A549 (cell line): ENCODE results near the gene VCL. TPM values are rescaled to one million over a fixed set of nuclear protein-coding genes. Genes with fewer than 3 reads are reported as not detected.
"Not testable (repeated sequence)": the region's sequence is repeated elsewhere in the genome, so short reads cannot be mapped to it uniquely, and the experiment has no call there.

Experiments
- ATAC-seq, 2 experiments: fragments of 200-7000 bp in 1 of 2; fragments of >200 bp in 1 of 2; cut with Nextera tagmentation in 1 of 2; cut with Tn5 transposase in 1 of 2; 3 replicates each; pipeline versions ENCODE4 v1.8.0 to v1.9.1; 2018 to 2020; ENCODE audit warnings: mild to moderate bottlenecking in 1 of 2, moderate library complexity in 1 of 2
- CTCF ChIA-PET: fragments of 300-600 bp; sonication (Branson Sonifier 250); formaldehyde crosslinking; extraction: SDS; loops from one replicate; lab custom pipeline; 2021; ENCODE audit warnings: antibody characterized with exemption, inconsistent platforms; lab: Yijun Ruan, JAX
- POLR2A ChIA-PET: fragments of 350-600 bp; formaldehyde crosslinking; extraction: SDS; loops from one replicate; lab custom pipeline; 2021; ENCODE audit warnings: antibody characterized with exemption, inconsistent platforms; lab: Yijun Ruan, JAX
- DNase-seq, 2 experiments: peaks; one replicate each; pipeline versions ENCODE4 v3.0.0 to v3.0.0-alpha.2; 2011 to 2016; ENCODE audit warnings: low read depth in 1 of 2, low spot score in 1 of 2
- FAIRE-seq: peaks from 2 replicates; lab custom pipeline; 2011; peaks lifted over from hg19 to GRCh38; lab: Jason Lieb, UNC
- H3K27ac ChIP-seq, 2 experiments: fragments of >200 bp; sonication (Bioruptor Twin); formaldehyde crosslinking; 3 replicates each; pipeline ENCODE4 v1.5.1; 2016 to 2017
- H3K4me1 ChIP-seq: fragments of >200 bp; sonication (Bioruptor Twin); formaldehyde crosslinking; 3 replicates; pipeline ENCODE4 v1.6.1; 2016
- H3K4me2 ChIP-seq: fragments of >200 bp; sonication (Bioruptor Twin); formaldehyde crosslinking; 3 replicates; pipeline ENCODE4 v1.6.1; 2016
- H3K4me3 ChIP-seq: fragments of >200 bp; sonication (Bioruptor Twin); formaldehyde crosslinking; 3 replicates; pipeline ENCODE4 v1.5.1; 2016
- H3K9me3 ChIP-seq: fragments of >200 bp; sonication (Bioruptor Twin); formaldehyde crosslinking; 3 replicates; pipeline ENCODE4 v1.6.1; 2016
- ATOH8 ChIP-seq: fragments of 250-450 bp; sonication (Bioruptor Pico); IDR thresholded peaks from 2 replicates; pipeline ENCODE4 v1.5.0; 2020; ENCODE audit warnings: low read depth, mild to moderate bottlenecking, moderate library complexity
- BCL3 ChIP-seq: fragments of >200 bp; sonication (Bioruptor Twin); formaldehyde crosslinking; IDR thresholded peaks from 3 replicates; pipeline ENCODE4 v1.6.1; 2016
- EHF ChIP-seq: fragments of 250-450 bp; sonication (Bioruptor Pico); IDR thresholded peaks from 2 replicates; pipeline ENCODE4 v1.5.0; 2020; ENCODE audit warnings: mild to moderate bottlenecking
- EP300 ChIP-seq, 2 experiments: fragments of >200 bp; sonication (Bioruptor Twin); formaldehyde crosslinking; IDR thresholded peaks; 2 replicates in 1 of 2; 3 replicates in 1 of 2; pipeline ENCODE4 v1.6.1; 2016 to 2017
- FOSB ChIP-seq: fragments of 250-450 bp; sonication (Bioruptor Pico); IDR thresholded peaks from 2 replicates; pipeline ENCODE4 v1.5.0; 2020; ENCODE audit warnings: mild to moderate bottlenecking, moderate library complexity
- GATA3 ChIP-seq: IDR thresholded peaks from 2 replicates; pipeline ENCODE4 v1.6.1; 2012; ENCODE audit warnings: borderline replicate concordance
- HMGXB4 ChIP-seq: fragments of 250-450 bp; sonication (Bioruptor Pico); IDR thresholded peaks from 2 replicates; pipeline ENCODE4 v1.5.0; 2021; ENCODE audit warnings: mild to moderate bottlenecking, moderate library complexity, borderline replicate concordance
- HOXA7 ChIP-seq: fragments of 250-450 bp; sonication (Bioruptor Pico); IDR thresholded peaks from 2 replicates; pipeline ENCODE4 v1.5.0; 2020; ENCODE audit warnings: mild to moderate bottlenecking, moderate library complexity
- HOXB5 ChIP-seq: fragments of 250-450 bp; sonication (Bioruptor Pico); IDR thresholded peaks from 2 replicates; pipeline ENCODE4 v1.5.0; 2020; ENCODE audit warnings: mild to moderate bottlenecking, moderate library complexity
- RARB ChIP-seq: fragments of 250-450 bp; sonication (Bioruptor Pico); IDR thresholded peaks from 2 replicates; pipeline ENCODE4 v1.8.0; 2021; ENCODE audit warnings: mild to moderate bottlenecking, moderate library complexity
- REST ChIP-seq: fragments of 200-600 bp; sonication (generic); IDR thresholded peaks from 2 replicates; pipeline ENCODE4 v1.6.1; 2016; ENCODE audit warnings: antibody characterized with exemption, mild to moderate bottlenecking, moderate library complexity
- RFX5 ChIP-seq: fragments of 450-650 bp; IDR thresholded peaks from 2 replicates; pipeline ENCODE4 v1.7.1; 2014; ENCODE audit warnings: antibody characterized with exemption, mild to moderate bottlenecking, moderate library complexity
- RNF2 ChIP-seq: fragments of 200-600 bp; sonication (generic); IDR thresholded peaks from 2 replicates; pipeline ENCODE4 v1.6.1; 2016; ENCODE audit warnings: low read depth, mild to moderate bottlenecking, antibody characterized with exemption, moderate library complexity, borderline replicate concordance
- SREBF2 ChIP-seq: fragments of 450-650 bp; IDR thresholded peaks from 2 replicates; pipeline ENCODE4 v1.6.1; 2014; ENCODE audit warnings: mild to moderate bottlenecking, moderate library complexity
- TFCP2L1 ChIP-seq: fragments of 250-450 bp; sonication (Bioruptor Pico); IDR thresholded peaks from 2 replicates; pipeline ENCODE4 v1.5.0; 2021; ENCODE audit warnings: mild to moderate bottlenecking
- WGBS: methylation state at CpG from one replicate; pipeline ENCODE4 v1.1.6; 2017; ENCODE audit errors: missing lambda C conversion rate; 5-methylcytosine and 5-hydroxymethylcytosine counted together
- polyA plus RNA-seq, 4 experiments: library from polyadenylated mRNA; depleted of rRNA in 3 of 4; stranded (reverse); fragments of >200 nt; fragmentation: RNase III in 1 of 4; extraction: RNeasy Plus Mini Kit Qiagen cat#74134 plus additional on column Dnase treatment in 1 of 4; gene quantifications; 2 replicates in 3 of 4; 3 replicates in 1 of 4; pipeline ENCODE4 v1.2.3, GENCODE V29; 2011 to 2017
- TF ChIP-seq, protein P1 (sequence below): fragments of >200 bp; sonication (Bioruptor Twin); formaldehyde crosslinking; IDR thresholded peaks from 2 replicates; pipeline ENCODE4 v1.6.1; 2016

The VCL gene
- polyA plus RNA-seq, 2 of the 4 experiments (the other 2 are of a cell fraction), result 101 to 112 TPM

DNA sequence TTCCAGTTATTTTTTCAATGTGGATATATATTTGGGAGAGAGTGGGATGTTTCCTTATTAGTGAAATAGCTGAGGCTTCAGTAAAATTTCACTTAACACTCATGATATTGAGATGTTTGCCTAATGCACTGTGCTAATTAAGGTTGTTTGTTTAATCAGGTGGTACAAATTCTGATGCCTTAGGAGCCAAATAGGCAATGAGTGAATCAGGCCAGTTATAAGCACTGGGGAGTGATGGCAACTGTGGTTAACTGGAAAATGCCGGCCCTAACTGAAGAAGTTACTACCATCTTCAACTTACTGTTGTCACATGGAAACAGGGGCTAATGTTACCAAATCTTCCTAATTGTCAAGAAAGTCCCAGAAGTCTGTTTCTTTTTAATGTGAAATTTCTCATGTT, 32.0 kb downstream of the VCL start:
- FAIRE-seq, result no peak
- ChIA-PET POLR2A (no interaction called here), CTCF (interaction anchor here (0.9 to 2.2 kb wide), 3 partner anchors 21 to 51 kb away, joined by 3 to 9 read pairs (median 7); no protein-coding TSS in a partner anchor)
- WGBS, result 100% methylated on average over 1 of the region's 1 CpG
- Histone ChIP-seq H3K4me3 (no peak overlapping the region), H3K9me3 (no peaks in the 10 kb centered on the region), H3K4me1 (peaks cover 74% of the 10 kb centered on the region), H3K27ac (no peak overlapping the region), H3K4me2 (no peak overlapping the region)
- no peak for ATAC-seq
- DNase-seq, result no peak
- TF ChIP-seq BCL3 (no peak), TFCP2L1 (no peak), RARB (CRISPR knock-in tag) (no peak), RNF2 (no peak), SREBF2 (no peak), HOXB5 (CRISPR knock-in tag) (no peak), ATOH8 (CRISPR knock-in tag) (no peak), RFX5 (no peak), EP300 (IDR thresholded peaks at IDR 0.05) (no peak)

DNA sequence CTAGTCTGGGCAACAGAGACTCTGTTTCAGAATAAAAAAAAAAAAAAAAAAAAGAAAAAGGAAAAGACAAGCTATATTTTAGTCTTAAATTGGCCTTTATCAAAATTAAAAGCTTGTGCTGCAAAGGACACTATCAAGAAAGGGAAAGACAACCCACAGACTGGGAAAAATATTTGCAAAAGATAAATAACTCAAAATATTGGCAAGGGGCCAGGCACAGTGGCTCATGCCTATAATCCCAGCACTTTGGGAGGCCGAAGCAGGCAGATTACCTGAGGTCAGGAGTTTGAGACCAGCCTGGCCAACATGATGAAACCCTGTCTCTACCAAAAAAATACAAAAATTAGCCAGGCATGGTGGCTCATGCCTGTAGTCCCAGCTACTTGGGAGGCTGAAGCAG, 34.3 kb downstream of the VCL start:
- 0 out of 2 replicates have a peak, but pooled peaks have one; percentile 43 for TF ChIP-seq FOSB
- CTCF ChIA-PET, result interaction anchor here (0.8 to 2.4 kb wide), 3 partner anchors 10 to 76 kb away, joined by 3 to 10 read pairs (median 4); no protein-coding TSS in a partner anchor

GRCh38 chr10:74032900-74033655, 35.2 kb downstream of the VCL start:
- FAIRE-seq, result no peak
- POLR2A ChIA-PET, result no interaction called here
- H3K4me2 ChIP-seq, result no peak overlapping the region
- peaks cover 46% of the 10 kb centered on the region for H3K4me1 ChIP-seq
- DNase-seq, result no peak
- H3K9me3 ChIP-seq, result no peaks in the 10 kb centered on the region
- CTCF ChIA-PET, result interaction anchor here (1.0 to 2.4 kb wide), 5 partner anchors 7 to 81 kb away, joined by 3 to 10 read pairs (median 4); no protein-coding TSS in a partner anchor
- TF ChIP-seq HOXA7, result 0 out of 2 replicates have a peak, but pooled peaks have one; percentile 42
- no peak for TF ChIP-seq TFCP2L1
- no peak for TF ChIP-seq GATA3
- TF ChIP-seq, protein P1, sequence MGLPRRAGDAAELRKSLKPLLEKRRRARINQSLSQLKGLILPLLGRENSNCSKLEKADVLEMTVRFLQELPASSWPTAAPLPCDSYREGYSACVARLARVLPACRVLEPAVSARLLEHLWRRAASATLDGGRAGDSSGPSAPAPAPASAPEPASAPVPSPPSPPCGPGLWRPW, result no peak
- no peak for TF ChIP-seq EHF (CRISPR knock-in tag)
- no peak for TF ChIP-seq REST
- TF ChIP-seq HMGXB4 (CRISPR knock-in tag), result no peak
- WGBS, result 90% methylated on average over 3 of the region's 3 CpGs
- H3K4me3 ChIP-seq, result no peak overlapping the region
- peak overlapping the region in 1 of 2 experiments; percentile 6; a peak in 1 of 6 replicates for H3K27ac ChIP-seq
- no peak for ATAC-seq

More for the DNA sequence above, 34.3 kb downstream of the VCL start:
- WGBS, result 92% methylated on average over 1 of the region's 1 CpG
- not testable (repeated sequence) for H3K9me3 ChIP-seq, ATAC-seq, H3K4me2 ChIP-seq, H3K4me3 ChIP-seq, FAIRE-seq, DNase-seq, H3K27ac ChIP-seq
- peaks cover 51% of the 10 kb centered on the region for H3K4me1 ChIP-seq
- POLR2A ChIA-PET, result interaction anchor here (0.6 kb wide), 1 partner anchor 14 kb away, joined by 4 read pairs; no protein-coding TSS in a partner anchor
